ENCODE results near the gene PRKAR2B. TPM values are rescaled to one million over a fixed set of nuclear protein-coding genes. Genes with fewer than 3 reads are reported as not detected.

The PRKAR2B gene
- total RNA-seq, 1 donor from 2014 or later = 21.8 TPM

DNA sequence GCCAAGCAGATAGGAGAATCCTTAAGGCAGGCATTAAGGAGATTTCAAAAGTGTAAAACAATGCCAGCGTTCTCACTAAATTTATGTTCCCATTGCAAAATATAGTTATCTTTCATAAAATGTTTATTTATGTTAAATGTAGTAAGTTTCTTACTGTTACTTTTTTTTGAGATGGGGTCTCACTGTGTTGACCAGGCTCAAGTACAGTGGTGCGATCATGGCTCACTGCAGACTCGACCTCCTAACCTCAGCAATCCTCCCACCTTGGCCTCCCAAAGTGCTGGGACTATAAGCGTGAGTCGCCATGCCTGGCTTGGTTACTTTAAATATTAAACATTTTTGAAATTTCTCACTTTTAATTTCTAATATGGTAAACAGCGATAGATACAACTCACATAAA, 31.8 kb upstream of the PRKAR2B start:
- Histone ChIP-seq H3K4me1 (peaks cover 25% of the 10 kb centered on the region), H3K27me3 (ENCODE audit: low read depth) (no peaks in the 10 kb centered on the region), H3K9me3 (replicated peaks) (no peaks in the 10 kb centered on the region), H3K36me3 (no peaks in the 10 kb centered on the region), H3K4me3 (no peak overlapping the region), H3K27ac (replicated peaks) (no peak overlapping the region)
- no peak for DNase-seq
- TF ChIP-seq CTCF (IDR thresholded peaks at IDR 0.05; ENCODE audit: borderline replicate concordance) = no peak
- intact Hi-C loops (cut with micrococcal nuclease) = no loop called here

GRCh38 chr7:107014387-107015023, 30.0 kb upstream of the PRKAR2B start:
- intact Hi-C loops (cut with micrococcal nuclease) = no loop called here
- Histone ChIP-seq H3K4me3 (peak overlapping the region; percentile 26), H3K36me3 (no peaks in the 10 kb centered on the region), H3K27me3 (ENCODE audit: low read depth) (no peaks in the 10 kb centered on the region), H3K27ac (replicated peaks) (peak overlapping the region; percentile 61), H3K4me1 (peaks cover 18% of the 10 kb centered on the region), H3K9me3 (replicated peaks) (no peaks in the 10 kb centered on the region)
- no peak for DNase-seq
- no peak for TF ChIP-seq CTCF (IDR thresholded peaks at IDR 0.05; ENCODE audit: borderline replicate concordance)

DNA sequence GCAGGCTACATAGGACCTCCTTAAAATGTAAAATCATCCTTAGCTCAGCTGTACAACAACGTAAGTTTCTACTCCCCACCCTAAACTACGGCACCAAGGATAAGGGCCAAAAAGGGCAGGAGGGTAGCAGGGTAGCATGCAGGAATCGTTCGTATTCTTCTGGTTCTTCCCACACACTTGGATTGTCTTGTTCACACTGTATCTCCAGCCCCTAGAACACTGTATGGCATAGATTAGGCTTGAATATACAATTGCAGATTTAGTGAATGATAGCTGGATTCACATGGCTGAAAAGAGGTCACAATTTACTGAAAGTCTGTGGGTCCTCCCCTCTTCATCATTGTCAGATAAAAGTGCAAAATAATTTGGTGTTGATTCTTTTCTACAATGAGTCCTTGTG, 28.2 kb upstream of the PRKAR2B start:
- Histone ChIP-seq H3K4me3 (no peak overlapping the region), H3K27ac (replicated peaks) (no peak overlapping the region), H3K4me1 (peaks cover 7% of the 10 kb centered on the region), H3K36me3 (no peaks in the 10 kb centered on the region), H3K27me3 (ENCODE audit: low read depth) (no peaks in the 10 kb centered on the region), H3K9me3 (replicated peaks) (no peaks in the 10 kb centered on the region)
- no peak for TF ChIP-seq CTCF (IDR thresholded peaks at IDR 0.05; ENCODE audit: borderline replicate concordance)
- DNase-seq = no peak
- intact Hi-C loops (cut with micrococcal nuclease) = no loop called here

GRCh38 chr7:107017965-107018719, 26.4 kb upstream of the PRKAR2B start:
- intact Hi-C loops (cut with micrococcal nuclease) = no loop called here
- no peak overlapping the region for H3K27ac ChIP-seq (replicated peaks)

DNA sequence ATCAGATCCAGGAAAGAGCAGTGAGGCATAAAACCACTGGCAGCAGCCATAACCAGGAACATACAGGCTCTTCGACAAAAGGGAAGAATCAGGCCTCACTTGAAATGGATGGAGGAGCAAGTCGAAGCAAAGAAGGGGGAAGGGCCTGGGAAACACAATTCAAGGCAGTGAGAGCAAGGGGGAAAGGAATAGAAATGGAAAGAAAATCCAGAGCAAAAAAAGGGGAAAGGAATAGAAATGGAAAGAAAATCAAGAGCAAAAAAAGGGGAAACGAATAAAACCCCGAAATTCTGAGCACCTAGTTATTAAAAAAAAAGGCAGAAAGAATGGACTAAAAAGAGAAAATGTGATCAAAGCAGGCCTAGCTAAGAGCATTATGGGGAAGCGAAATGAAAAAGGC, 24.1 kb upstream of the PRKAR2B start:
- Histone ChIP-seq H3K27me3 (ENCODE audit: low read depth) (no peaks in the 10 kb centered on the region), H3K4me3 (no peak overlapping the region), H3K9me3 (replicated peaks) (peaks cover 9% of the 10 kb centered on the region), H3K27ac (replicated peaks) (no peak overlapping the region), H3K36me3 (no peaks in the 10 kb centered on the region), H3K4me1 (no peaks in the 10 kb centered on the region)
- no peak for TF ChIP-seq CTCF (IDR thresholded peaks at IDR 0.05; ENCODE audit: borderline replicate concordance)
- no peak for DNase-seq
- intact Hi-C loops (cut with micrococcal nuclease) = no loop called here

More at GRCh38 chr7:107017965-107018719, 26.4 kb upstream of the PRKAR2B start:
- Histone ChIP-seq H3K36me3 (no peaks in the 10 kb centered on the region), H3K27me3 (ENCODE audit: low read depth) (no peaks in the 10 kb centered on the region), H3K9me3 (replicated peaks) (peaks cover 3% of the 10 kb centered on the region), H3K4me1 (peaks cover 7% of the 10 kb centered on the region), H3K4me3 (no peak overlapping the region)
- no peak for DNase-seq
- no peak for TF ChIP-seq CTCF (IDR thresholded peaks at IDR 0.05; ENCODE audit: borderline replicate concordance)

Measured in left ventricle myocardium inferior (tissue), 1 donor.